ENCODE data around the gene CD300LB.

GRCh38 chr17:74497471-74497870, 33.8 kb downstream of the CD300LB start:
- TF ChIP-seq CTCF (IDR thresholded peaks at IDR 0.05) (no peak), POLR2AphosphoS5 (IDR thresholded peaks at IDR 0.05) (no peak), POLR2A (IDR thresholded peaks at IDR 0.05) (no peak)

Data from stomach (tissue), 4 donors.